Measurements from ENCODE around the gene RNF26. TPM values are rescaled to one million over a fixed set of nuclear protein-coding genes. Genes with fewer than 3 reads are reported as not detected.

RNF26 gene
- total and polyA plus RNA-seq, 2 experiments from 2014 or later: 15.8 to 46.9 TPM

GRCh38 chr11:119307219-119307618, 27.1 kb upstream of the RNF26 start:
- Histone ChIP-seq H3K9me3 (ENCODE audit: low read depth) (no peaks in the 10 kb centered on the region), H3K27ac (no peak overlapping the region), H2AFZ (no peak overlapping the region), H3K79me2 (no peaks in the 10 kb centered on the region), H3K4me2 (no peak overlapping the region), H3K36me3 (replicated peaks; ENCODE audit: insufficient read depth, low read depth) (no peaks in the 10 kb centered on the region), H3K9me2 (replicated peaks; ENCODE audit: insufficient read depth) (no peaks in the 10 kb centered on the region), H3K4me3 (no peak overlapping the region), H3K27me3 (no peaks in the 10 kb centered on the region), H3K4me1 (ENCODE audit: insufficient read depth) (no peaks in the 10 kb centered on the region), H4K20me1 (ENCODE audit: insufficient read depth, poor library complexity, severe bottlenecking) (no peaks in the 10 kb centered on the region)
- no peak for DNase-seq (ENCODE audit: low spot score)
- TF ChIP-seq EZH2 (IDR thresholded peaks at IDR 0.05; ENCODE audit: borderline replicate concordance) (no peak), CTCF (IDR thresholded peaks at IDR 0.05; ENCODE audit: poor library complexity) (no peak), EZH2phosphoT487 (IDR thresholded peaks at IDR 0.05; ENCODE audit: low read depth, severe bottlenecking, unreplicated experiment) (no peak)
- 79% methylated on average over 1 of the region's 1 CpG for whole genome bisulfite sequencing (ENCODE audit: low lambda C conversion rate, missing lambda C conversion rate)

GRCh38 chr11:119307974-119308373, 26.4 kb upstream of the RNF26 start:
- H4K20me1 ChIP-seq (ENCODE audit: insufficient read depth, poor library complexity, severe bottlenecking): no peaks in the 10 kb centered on the region
- no peaks in the 10 kb centered on the region for H3K36me3 ChIP-seq (replicated peaks; ENCODE audit: insufficient read depth, low read depth)
- H3K79me2 ChIP-seq: no peaks in the 10 kb centered on the region
- no peaks in the 10 kb centered on the region for H3K4me1 ChIP-seq (ENCODE audit: insufficient read depth)
- H3K4me3 ChIP-seq: no peak overlapping the region
- TF ChIP-seq CTCF (IDR thresholded peaks at IDR 0.05; ENCODE audit: poor library complexity) (no peak), EZH2phosphoT487 (IDR thresholded peaks at IDR 0.05; ENCODE audit: low read depth, severe bottlenecking, unreplicated experiment) (no peak), EZH2 (IDR thresholded peaks at IDR 0.05; ENCODE audit: borderline replicate concordance) (no peak)
- H3K27ac ChIP-seq: no peak overlapping the region
- no peak for DNase-seq (ENCODE audit: low spot score)
- WGBS (ENCODE audit: low lambda C conversion rate, missing lambda C conversion rate): 95% methylated on average over 5 of the region's 5 CpGs
- no peak overlapping the region for H3K4me2 ChIP-seq
- no peaks in the 10 kb centered on the region for H3K27me3 ChIP-seq
- H3K9me2 ChIP-seq (replicated peaks; ENCODE audit: insufficient read depth): no peaks in the 10 kb centered on the region
- H2AFZ ChIP-seq: no peak overlapping the region
- no peaks in the 10 kb centered on the region for H3K9me3 ChIP-seq (ENCODE audit: low read depth)

GRCh38 chr11:119309411-119309810, 24.9 kb upstream of the RNF26 start:
- H3K36me3 ChIP-seq (replicated peaks; ENCODE audit: insufficient read depth, low read depth): no peaks in the 10 kb centered on the region
- no peaks in the 10 kb centered on the region for H3K4me1 ChIP-seq (ENCODE audit: insufficient read depth)

More at GRCh38 chr11:119309411-119309810, 24.9 kb upstream of the RNF26 start:
- H3K4me2 ChIP-seq: no peak overlapping the region
- no peak overlapping the region for H3K27ac ChIP-seq
- no peak overlapping the region for H2AFZ ChIP-seq
- no peaks in the 10 kb centered on the region for H3K9me3 ChIP-seq (ENCODE audit: low read depth)
- H3K4me3 ChIP-seq: no peak overlapping the region
- H3K9me2 ChIP-seq (replicated peaks; ENCODE audit: insufficient read depth): no peaks in the 10 kb centered on the region
- WGBS (ENCODE audit: low lambda C conversion rate, missing lambda C conversion rate): 91% methylated on average over 11 of the region's 11 CpGs
- TF ChIP-seq EZH2 (IDR thresholded peaks at IDR 0.05; ENCODE audit: borderline replicate concordance) (no peak), CTCF (IDR thresholded peaks at IDR 0.05; ENCODE audit: poor library complexity) (no peak), EZH2phosphoT487 (IDR thresholded peaks at IDR 0.05; ENCODE audit: low read depth, severe bottlenecking, unreplicated experiment) (no peak)
- peaks cover 3% of the 10 kb centered on the region for H3K27me3 ChIP-seq
- no peaks in the 10 kb centered on the region for H3K79me2 ChIP-seq
- DNase-seq (ENCODE audit: low spot score): no peak
- H4K20me1 ChIP-seq (ENCODE audit: insufficient read depth, poor library complexity, severe bottlenecking): no peaks in the 10 kb centered on the region

Data from hepatocyte (in vitro differentiated cells).